ELR (cell line): ENCODE measurements around the gene ZNF292.
"Not testable (repeated sequence)": the region's sequence is repeated elsewhere in the genome, so short reads cannot be mapped to it uniquely, and the experiment has no call there.

Experiments
- DNase-seq: peaks from one replicate; pipeline ENCODE4 v3.0.0-alpha.2; 2015; ENCODE audit warnings: low read depth

Gene ZNF292

DNA sequence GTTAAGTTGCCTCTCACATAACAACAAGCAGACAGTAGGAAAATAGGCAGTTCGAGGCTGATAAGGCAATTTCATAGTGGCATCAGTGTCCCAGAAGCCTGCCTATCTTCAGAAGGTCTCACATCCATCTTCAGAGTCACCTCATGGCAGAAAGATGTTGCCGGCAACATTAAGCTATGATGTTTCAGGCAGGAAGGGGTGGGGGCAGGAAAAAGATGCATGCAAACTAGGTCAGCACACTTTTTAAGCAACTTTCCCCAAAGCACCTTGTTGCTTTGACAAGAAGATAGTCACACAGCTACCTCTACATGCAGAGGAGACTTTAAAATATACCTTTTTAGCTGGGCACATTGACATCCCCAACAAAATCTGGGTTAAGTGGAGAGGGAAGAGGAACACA lies 123.8 kb downstream of the ZNF292 start:
- DNase-seq, result no peak

DNA sequence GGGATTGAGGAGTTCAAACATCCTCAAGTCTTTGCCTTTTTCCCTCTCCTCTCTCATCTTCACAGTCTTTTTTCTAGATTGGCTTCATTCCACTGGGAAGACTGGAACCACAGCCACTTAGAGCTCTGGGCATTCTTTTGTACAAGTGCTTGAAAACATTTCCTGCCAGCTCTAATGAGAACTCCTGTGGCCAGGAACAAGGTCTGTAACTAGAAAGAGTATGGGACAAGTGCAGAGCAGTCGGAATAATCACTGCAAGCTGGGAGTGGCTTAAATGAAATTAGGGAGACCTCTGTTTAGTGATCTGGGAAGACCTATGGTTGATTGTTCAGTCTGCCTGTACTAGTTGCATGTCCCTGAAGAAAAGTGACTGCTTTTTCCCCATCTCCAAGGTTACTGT lies 126.1 kb downstream of the ZNF292 start:
- no peak for DNase-seq

DNA sequence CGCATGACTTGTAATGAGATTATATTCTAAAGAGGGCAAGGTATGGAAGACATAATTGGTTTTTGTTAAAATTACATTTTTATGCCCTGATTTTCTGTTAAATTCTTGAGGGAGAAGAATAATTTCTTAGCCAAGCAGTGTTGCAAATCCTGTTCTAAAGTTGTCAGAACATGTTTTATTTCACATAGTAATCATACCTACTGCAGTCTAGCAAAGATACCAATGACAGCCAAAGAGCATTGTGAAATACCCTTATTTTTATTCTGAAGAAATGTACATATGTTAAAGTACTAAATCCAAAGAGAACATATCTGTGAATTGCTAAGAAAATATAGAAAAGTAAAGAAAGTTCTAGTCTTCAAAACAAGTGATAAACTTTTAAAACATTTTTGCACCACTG lies 127.4 kb downstream of the ZNF292 start:
- no peak for DNase-seq

DNA sequence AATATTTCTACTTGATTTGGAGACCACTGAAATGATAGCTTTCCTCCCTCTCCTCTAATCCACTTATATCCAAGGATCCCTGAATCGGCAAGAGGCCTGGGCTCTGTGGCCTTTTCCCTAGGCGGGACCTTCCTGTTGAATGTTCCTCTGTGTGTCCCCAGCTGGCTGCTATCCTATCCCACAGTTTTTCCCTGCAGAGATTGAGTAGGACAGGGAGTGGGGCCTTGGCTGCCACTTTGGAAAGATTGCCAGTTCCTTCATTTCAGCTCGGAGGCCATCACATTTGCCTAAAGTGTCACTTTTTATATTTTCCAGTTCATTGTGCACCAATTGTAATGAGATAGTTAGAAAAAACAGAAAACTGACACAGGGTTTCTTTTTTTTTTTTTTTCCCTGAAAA lies 128.1 kb downstream of the ZNF292 start:
- no peak for DNase-seq

DNA sequence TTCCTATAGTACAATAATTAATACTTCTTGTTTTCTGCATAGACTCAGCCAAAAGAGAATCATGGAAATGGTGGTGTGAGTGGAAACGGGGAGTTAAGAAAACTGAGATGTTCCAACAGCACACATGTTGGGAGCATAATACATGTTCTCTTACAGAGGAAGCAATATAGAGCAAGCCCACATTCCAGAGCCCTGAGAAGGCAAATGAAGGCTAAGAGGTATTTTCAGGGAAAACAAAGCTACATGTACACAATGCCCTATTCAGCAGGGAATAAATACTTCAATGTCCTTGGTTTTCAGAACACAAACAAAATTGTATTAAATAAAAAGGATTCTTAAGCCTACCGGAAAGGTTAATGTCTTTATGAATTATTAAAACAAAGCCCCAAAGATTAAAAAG lies 131.9 kb downstream of the ZNF292 start:
- DNase-seq, result peak; percentile 29

DNA sequence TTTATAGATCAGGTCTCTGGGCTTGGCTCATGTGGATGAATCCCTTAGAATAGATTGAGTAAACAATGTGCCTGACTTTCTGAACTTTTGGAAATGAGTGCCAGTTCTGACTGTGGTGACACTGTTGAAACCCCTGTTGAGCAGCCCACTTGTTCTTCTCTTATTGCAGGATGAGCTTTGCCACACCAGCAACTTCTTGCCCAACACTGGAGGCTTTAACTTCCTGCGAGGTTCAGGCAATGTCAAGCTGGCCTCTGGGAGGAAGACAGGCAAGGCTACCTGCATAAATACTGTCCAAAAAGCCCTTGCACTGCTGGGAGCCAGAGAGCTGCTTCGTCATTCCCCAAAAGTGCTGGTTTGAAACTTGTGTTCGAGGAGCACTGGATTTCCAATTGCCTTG lies 134.2 kb downstream of the ZNF292 start:
- no peak for DNase-seq

DNA sequence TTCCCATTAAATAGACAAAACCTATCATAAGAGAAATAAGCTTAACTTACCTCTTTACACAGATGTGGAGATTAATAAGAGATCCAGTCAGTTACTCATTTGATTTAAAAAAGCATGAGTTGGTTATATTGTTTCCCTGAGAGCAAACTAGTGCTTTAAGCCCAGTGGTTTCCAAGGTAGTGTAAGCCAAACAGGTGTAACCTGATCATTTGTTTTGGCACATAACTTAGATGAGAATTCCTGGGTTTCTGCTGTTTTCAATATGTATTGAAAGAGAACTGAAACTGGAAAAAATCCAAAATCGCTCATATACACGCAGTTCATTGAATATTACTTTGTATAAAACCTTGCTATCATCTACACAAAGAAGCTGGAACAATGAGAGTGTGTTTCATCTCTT lies 136.5 kb downstream of the ZNF292 start:
- no peak for DNase-seq

DNA sequence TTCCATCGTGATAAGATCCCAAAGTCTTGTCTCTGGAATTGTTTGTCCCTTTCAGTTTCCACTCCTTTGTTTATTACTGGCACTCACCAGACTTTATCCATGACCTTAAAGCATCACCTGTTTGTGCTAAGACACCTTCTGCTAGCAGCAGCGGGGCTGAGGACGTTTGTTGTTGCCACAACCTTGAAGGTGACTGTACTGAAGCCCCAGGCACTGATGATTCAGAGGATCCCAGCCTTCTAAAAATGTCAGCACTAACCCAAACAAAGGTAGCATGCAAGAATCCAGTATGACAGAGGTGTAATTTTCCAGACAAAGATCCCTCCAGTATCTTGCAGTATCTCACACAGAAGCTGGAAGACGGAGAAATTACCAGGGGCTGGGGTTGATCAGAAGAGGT lies 138.2 kb downstream of the ZNF292 start:
- peak; percentile 10 for DNase-seq

DNA sequence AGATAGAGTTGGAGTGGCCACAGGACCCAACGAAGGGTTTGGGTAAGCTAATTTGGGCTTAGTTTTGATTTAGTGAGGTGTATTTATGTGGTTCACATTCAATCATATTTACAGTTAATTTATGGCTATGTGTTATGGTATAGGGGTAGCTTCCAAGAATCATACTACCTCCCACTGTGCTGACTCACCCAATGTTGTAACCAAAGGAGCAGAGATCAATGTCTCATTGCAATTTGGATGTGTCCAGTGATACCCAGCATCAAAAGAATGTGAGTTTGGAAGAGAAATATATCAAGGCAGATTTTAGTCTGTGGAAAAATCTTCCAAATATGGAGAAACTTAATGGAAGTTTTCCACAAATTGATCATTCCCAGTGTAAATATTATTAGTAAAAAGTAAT lies 141.8 kb downstream of the ZNF292 start:
- peak; percentile 38 for DNase-seq

DNA sequence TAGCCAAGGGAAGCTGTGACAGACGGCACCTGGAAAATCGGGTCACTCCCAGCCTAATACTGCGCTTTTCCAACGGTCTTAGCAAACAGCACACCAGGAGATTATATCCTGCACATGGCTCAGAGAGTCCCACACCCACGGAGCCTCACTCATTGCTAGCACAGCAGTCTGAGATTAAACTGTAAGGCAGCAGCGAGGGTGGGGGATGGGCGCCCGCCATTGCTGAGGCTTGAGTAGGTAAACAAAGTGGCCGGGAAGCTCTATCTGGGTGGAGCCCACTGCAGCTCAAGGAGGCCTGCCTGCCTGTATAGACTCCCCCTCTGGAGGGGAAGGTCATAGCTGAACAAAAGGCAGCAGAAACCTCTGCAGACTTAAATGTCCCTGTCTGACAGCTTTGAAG lies 145.9 kb downstream of the ZNF292 start:
- DNase-seq, result not testable (repeated sequence)

DNA sequence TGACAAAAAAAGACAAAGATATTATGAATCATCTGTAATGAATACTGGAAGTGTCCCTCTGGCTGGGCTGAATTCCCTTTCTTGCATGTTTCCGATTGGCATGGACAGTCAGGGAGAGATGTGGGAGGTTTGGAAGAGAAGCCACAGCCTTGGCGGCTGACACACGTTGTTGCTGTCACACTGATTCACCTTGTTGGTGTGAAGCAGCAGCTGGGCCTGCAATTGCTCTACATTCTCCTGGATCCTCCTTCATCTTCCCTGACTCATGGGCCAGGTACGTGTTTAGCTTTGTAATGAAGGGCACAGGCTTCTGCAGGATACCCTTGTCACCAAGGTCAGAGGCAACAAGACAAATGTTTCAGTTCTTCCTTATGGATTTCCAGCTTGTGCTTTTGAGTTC lies 153.6 kb downstream of the ZNF292 start:
- DNase-seq, result no peak

DNA sequence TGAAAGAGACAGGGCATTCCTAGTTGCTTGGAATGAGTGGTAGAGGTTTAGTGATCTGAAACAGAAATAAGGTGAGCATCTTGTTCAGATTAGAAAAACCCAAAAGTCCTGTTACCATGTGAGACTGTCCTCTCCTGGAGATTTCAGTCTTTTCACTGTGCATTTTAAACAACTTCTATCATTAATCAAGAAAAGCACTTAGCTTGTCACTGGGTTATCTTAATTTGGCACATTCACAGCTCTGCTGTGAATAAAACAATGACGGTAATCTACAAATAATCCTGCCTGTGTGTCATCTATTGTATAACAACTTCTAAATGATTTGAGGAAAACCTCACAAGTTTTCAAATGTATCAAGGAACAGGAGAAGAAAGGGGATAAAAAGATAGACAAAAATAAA lies 157.5 kb downstream of the ZNF292 start:
- no peak for DNase-seq
